Activated T-cell treated with anti-CD3 and anti-CD28 coated beads, Interleukin-2, amount 50 U/mL, for 48 hours (primary cell): Measurements from ENCODE around the gene RUNX2.

ENCODE experiments used
- DNase-seq, 2 experiments: peaks; one replicate each; pipeline ENCODE4 v3.0.0-alpha.2; 2020

RUNX2 gene

DNA sequence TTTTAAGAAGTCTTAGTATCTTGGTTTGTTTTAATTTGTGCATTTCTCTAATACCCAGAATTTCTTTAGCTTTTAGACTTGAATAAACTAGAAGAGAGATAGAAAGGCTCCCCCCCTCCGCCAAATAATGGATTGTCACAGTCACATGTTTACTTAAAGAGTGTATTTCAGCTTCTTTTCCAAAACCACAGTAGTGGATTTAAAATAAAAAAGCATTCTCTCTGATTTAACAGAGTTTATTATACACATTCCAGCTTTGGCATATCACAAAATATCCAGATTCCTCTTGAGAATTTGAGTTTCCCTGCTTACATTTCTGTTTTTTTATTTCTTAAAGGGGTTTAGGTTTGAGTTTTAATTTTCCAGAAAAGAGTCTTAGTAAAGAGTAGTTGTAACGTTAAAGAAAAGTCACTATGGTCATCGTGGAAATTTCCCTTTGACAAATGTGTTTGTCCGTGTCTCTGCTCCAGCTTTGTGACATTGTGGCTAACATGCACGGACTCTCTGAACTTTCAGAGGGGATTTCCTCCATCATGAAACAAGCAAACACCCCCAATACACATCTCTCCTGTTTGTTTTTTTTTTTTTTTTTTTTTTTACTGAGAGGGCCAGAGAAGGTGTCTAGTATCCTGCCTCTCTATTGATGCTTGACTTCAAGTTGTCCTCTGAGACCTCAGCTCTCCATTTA is 163.1 kb downstream of the RUNX2 start:
- DNase-seq: no peak

DNA sequence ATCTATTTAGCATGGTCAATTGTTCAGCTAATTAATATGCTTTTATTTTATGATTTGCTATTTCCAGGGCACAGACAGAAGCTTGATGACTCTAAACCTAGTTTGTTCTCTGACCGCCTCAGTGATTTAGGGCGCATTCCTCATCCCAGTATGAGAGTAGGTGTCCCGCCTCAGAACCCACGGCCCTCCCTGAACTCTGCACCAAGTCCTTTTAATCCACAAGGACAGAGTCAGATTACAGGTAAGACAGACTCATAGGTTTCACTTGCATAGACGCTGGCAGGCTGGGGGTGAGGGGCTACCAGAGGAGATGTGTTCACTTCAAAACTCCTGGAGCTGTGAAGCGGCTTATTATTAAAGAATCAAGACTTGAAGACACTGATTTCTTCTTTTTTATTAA is 163.7 kb downstream of the RUNX2 start:
- DNase-seq: no peak

GRCh38 chr6:45493761-45494160 is 165.6 kb downstream of the RUNX2 start:
- no peak for DNase-seq

DNA sequence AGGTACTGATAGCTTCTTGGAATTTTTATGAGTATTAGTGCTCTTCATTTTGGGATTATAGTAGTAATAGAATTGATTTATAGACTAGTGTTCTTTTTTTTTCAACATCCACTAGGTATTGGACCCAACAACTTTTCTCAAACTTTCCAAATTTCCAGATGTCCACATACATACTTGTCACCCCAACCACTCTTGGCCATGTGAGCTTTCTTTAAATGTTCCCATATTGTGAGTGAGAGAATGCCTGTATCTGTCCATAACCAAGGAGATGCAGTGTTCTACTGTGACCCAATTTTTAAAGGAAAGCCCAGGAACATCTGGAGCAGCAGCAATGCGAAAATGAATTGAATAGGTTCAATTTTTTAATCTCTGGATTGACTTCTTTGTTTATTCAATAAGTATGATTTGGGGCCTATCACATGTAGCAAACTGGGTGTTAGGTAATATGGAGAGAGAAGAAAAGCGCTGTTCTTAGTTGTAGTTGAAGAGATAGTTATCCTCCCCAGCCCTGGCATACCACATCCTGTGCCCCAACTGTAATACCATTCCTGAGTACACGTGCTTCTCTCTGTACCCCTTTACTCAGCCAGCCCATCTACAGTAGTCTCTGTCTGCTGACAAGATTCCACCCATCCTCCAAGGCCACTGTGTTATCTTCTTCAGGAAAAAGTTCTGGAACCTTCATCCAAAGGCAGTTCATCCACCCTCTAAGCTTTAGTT is 166.4 kb downstream of the RUNX2 start:
- DNase-seq: no peak

- DNase-seq: no peak
Measured at GRCh38 chr6:45495429-45496084, 167.4 kb downstream of the RUNX2 start.

- no peak for DNase-seq
Measured at GRCh38 chr6:45496085-45496433, 167.9 kb downstream of the RUNX2 start.

DNA sequence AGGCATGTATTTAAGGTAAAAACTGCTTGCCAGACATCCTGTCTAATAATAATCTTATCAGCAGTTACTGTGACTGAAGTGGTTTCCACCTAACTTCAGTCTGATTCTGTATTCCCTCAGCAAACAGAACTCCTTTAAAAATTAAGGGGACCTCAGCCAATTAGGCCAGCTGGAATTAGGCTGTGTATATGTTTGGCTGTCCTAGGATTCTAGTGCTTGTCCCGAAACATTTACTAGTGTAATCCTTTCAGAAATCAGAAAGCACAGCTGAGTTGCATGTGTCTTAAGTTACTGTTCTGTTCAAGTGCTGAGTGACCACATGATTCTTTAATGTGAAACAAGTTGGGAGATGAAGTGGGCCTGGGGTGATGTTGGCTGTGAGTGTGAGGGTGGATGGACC is 170.5 kb downstream of the RUNX2 start:
- no peak for DNase-seq

GRCh38 chr6:45500924-45501816 is 173.0 kb downstream of the RUNX2 start:
- no peak for DNase-seq

DNA sequence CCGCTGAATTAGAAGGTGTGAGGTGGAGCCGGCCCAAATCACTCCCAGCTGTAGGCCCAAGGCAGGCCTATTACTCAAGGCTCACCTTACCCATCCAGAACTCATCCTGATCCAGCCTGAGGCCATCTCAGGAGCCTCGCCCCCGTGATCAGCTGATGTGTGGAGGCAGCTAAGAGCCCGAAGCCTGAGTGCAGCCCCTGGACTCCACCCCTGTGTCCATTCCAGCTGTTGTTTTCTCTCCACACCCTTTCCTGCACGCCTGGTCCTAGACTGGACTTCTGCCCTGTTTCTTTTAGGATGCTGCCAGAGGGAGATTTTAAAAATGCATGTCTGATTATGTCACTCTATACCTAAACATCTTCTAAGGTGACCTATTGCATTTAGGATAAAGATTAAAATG is 174.3 kb downstream of the RUNX2 start:
- DNase-seq: no peak

- DNase-seq: no peak
Measured at GRCh38 chr6:45504947-45505346, 176.8 kb downstream of the RUNX2 start.

GRCh38 chr6:45505470-45505869 is 177.3 kb downstream of the RUNX2 start:
- no peak for DNase-seq

- no peak for DNase-seq
Measured at GRCh38 chr6:45507186-45507585, 179.1 kb downstream of the RUNX2 start.

- DNase-seq: no peak
Measured at GRCh38 chr6:45509426-45509825, 181.3 kb downstream of the RUNX2 start.

GRCh38 chr6:45512717-45513116 is 184.6 kb downstream of the RUNX2 start:
- DNase-seq: no peak

DNA sequence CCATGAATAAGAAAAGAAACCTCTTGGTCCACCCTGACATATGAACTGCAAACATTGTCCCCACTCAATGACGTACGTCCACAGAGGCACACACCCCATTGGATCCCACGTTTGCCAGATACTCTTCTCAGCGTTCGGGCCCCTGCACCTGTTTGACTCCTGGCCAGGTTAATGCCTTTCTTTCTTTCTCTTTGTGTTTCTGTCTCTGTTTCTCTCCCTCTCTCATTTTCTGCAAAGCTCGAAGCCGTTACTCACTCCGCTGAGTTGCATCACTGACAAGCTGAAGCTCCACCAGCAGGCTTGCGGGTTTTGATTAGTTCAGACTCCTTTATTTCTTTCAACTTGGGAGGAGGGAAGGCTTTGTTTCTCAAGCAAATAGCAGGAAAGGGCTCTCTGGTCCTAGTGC is 185.1 kb downstream of the RUNX2 start:
- DNase-seq: no peak

DNA sequence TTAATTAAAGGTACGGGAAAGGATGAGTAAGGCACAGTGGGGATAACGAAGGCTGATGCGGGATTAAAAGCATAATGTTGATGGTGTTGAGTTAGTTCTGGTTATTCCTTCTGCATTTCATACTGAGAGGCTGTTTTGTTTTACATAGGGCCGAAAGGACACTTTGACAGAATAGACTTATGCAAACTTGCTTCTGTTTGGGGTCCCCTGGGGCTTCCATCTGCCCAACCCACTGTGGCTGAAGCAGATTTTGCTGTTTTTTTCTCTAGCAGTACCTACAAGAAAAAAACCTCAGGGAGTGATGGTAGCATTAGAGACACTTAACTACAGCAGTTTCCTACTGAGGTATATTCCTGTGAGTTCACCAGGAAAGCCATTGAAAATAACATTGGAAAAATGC is 185.7 kb downstream of the RUNX2 start:
- no peak for DNase-seq

- DNase-seq: no peak
Measured at GRCh38 chr6:45514454-45515230, 186.5 kb downstream of the RUNX2 start.

GRCh38 chr6:45518013-45518720 is 190.0 kb downstream of the RUNX2 start:
- no peak for DNase-seq

GRCh38 chr6:45521226-45521625 is 193.1 kb downstream of the RUNX2 start:
- DNase-seq: no peak

- no peak for DNase-seq
Measured at GRCh38 chr6:45522486-45522885, 194.4 kb downstream of the RUNX2 start.

DNA sequence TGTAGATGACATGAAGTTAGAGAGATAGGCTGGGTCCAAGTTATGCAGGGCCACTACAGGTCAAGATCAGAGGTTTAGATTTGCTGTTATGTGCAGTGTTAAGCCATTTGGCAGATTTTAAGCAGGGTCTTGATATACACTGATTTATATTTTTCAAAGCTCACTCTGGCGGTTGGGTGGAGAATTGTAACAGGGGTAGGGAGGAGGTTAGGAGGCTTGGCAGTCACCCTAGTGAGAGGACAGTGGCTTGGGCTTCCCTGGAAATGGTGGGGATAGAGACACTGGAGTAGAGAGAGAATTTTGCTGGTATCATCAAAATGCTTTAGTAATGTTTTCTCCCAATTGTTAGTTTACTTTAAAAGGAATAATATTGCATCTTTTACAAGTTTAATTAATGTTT is 199.1 kb downstream of the RUNX2 start:
- DNase-seq: no peak
